SK-N-SH (cell line): Measurements from ENCODE around the gene NMNAT2.
"Not testable (repeated sequence)": the region's sequence is repeated elsewhere in the genome, so short reads cannot be mapped to it uniquely, and the experiment has no call there.

ENCODE experiments used
- CTCF ChIP-seq: fragments of 200-600 bp; sonication (generic); IDR thresholded peaks from 2 replicates; pipeline ENCODE4 v1.6.1; 2017; ENCODE audit warnings: antibody characterized with exemption, mild to moderate bottlenecking, moderate library complexity
- MXI1 ChIP-seq: IDR thresholded peaks from 2 replicates; pipeline ENCODE4 v1.6.1; 2012; ENCODE audit warnings: mild to moderate bottlenecking, low read depth, low read length, improper control_type of control experiment
- PBX3 ChIP-seq: IDR thresholded peaks from 2 replicates; pipeline ENCODE4; 2012

- not testable (repeated sequence) for TF ChIP-seq MXI1, CTCF, PBX3
These were observed 144.2 kb downstream of the NMNAT2 start for GRCh38 chr1:183273984-183274383.
